K562 treated with DMSO at 1 percent for 48 hours (cell line): ENCODE measurements around the gene NCKIPSD. TPM values are rescaled to one million over a fixed set of nuclear protein-coding genes. Genes with fewer than 3 reads are reported as not detected.

Experiments
- total RNA-seq: library from RNA; unstranded; fragments of 300-600 nt; gene quantifications from 2 replicates; pipeline ENCODE4 v1.2.3, GENCODE V29; 2022; ENCODE audit warnings: low replicate concordance; ENCODE audit errors: extremely low read depth

Gene NCKIPSD
- not detected in 2 replicates for total RNA-seq

GRCh38 chr3:48685603-48686511, at the start of gene NCKIPSD:
Gene NCKIPSD, minus strand, starts transcription at chr3:48685915. Its CDS starts 108 bp downstream, at chr3:48685807.

GRCh38 chr3:48716982-48717746, 31.4 kb upstream of the NCKIPSD start, which contains the start of gene IP6K2:
Gene IP6K2, minus strand, starts transcription at chr3:48717221. Its CDS starts 21,930 bp downstream, at chr3:48695291.

GRCh38 chr3:48662753-48663488, 22.8 kb downstream of the NCKIPSD start, which contains the start of gene CELSR3:
Gene CELSR3, minus strand, starts transcription at chr3:48662886. Its CDS starts 252 bp downstream, at chr3:48662634.

GRCh38 chr3:48635222-48636021, 50.3 kb downstream of the NCKIPSD start, which contains the start of gene SLC26A6:
Gene SLC26A6, minus strand, starts transcription at chr3:48635461. Its CDS starts 68 bp downstream, at chr3:48635393.

Other genes with a start within 250 kb of the NCKIPSD start
- gene CCDC51, start 245.8 kb downstream of the NCKIPSD start, total RNA-seq, result not detected in 2 replicates
- gene TMA7, start 245.7 kb downstream of the NCKIPSD start, total RNA-seq, result not detected in 2 replicates
- gene ATRIP, start 239.2 kb downstream of the NCKIPSD start, total RNA-seq, result not detected in 2 replicates
- gene SHISA5, start 181.7 kb downstream of the NCKIPSD start, total RNA-seq, result not detected in 2 replicates
- gene PFKFB4, start 129.1 kb downstream of the NCKIPSD start, total RNA-seq, result not detected in 2 replicates
- gene UCN2, start 122.1 kb downstream of the NCKIPSD start, total RNA-seq, result not detected in 2 replicates
- not detected in 2 replicates for gene COL7A1, start 90.6 kb downstream of the NCKIPSD start, total RNA-seq
- gene UQCRC1, start 76.3 kb downstream of the NCKIPSD start, total RNA-seq, result 320 and 1,261 TPM in 2 replicates
- gene TMEM89, start 64.1 kb downstream of the NCKIPSD start, total RNA-seq, result not detected in 2 replicates
- gene SLC26A6, start 50.5 kb downstream of the NCKIPSD start, total RNA-seq, result not detected in 2 replicates
- not detected in 2 replicates for gene CELSR3, start 23.0 kb downstream of the NCKIPSD start, total RNA-seq
- 289 TPM in 1 of 2 replicates, not detected in the other for gene IP6K2, start 31.3 kb upstream of the NCKIPSD start, total RNA-seq
- gene PRKAR2A, start 162.0 kb upstream of the NCKIPSD start, total RNA-seq, result not detected in 2 replicates
- not detected in 2 replicates for gene SLC25A20, start 213.0 kb upstream of the NCKIPSD start, total RNA-seq
- not detected in 2 replicates for gene ARIH2, start 232.9 kb upstream of the NCKIPSD start, total RNA-seq